HUDEP-2 (cell line): ENCODE data around the gene ADGRA1.
"Not testable (repeated sequence)": the region's sequence is repeated elsewhere in the genome, so short reads cannot be mapped to it uniquely, and the experiment has no call there.

ENCODE experiments used
- DNase-seq, 76 experiments: peaks; one replicate each; lab custom pipeline; 2025; ENCODE audit not compliant: unreplicated experiment in 76 of 76; lab: John Stamatoyannopoulos, UW

Gene ADGRA1

GRCh38 chr10:133126431-133127290, 38.9 kb downstream of the ADGRA1 start:
- DNase-seq: no peak

DNA sequence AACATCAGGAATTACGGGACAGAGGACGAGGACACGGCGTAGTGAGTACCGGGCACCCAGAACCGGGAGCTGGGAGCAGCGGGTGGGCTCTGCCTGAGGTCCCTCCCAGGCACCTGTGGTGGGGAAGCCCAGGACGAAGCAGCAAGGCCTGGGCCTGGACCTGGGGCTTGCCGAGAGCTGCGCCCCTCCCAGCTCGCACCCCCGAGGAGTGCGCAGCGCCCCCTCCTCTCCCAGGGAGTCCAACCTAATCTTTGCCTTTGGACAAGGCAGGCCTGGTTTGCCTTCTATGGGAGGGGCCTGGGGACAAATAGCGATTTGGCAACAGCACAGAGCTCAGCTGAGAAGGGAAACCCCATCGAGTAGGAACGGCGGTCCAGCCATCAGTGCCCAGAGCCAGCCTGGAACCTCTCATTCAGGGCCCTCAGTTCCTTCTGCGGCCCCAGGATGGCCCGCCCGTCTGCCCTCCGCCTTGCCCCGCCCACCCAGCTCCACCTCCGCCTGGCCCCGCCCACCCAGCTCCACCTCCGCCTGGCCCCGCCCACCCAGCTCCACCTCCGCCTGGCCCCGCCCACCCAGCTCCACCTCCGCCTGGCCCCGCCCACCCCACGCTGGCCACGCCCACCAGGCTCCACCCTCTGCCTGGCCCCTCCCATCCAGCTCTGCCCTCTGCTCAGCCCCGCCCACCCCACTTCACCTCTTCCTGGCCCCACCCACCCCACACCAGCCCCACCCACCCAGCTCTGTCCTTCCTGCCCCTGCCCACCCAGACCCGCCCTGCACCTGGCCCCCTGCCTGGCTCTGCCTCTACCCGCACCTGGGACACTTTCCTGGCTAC, 39.8 kb downstream of the ADGRA1 start:
- peak in 34 of 76 experiments; percentile 2 to 55 (median 25) for DNase-seq

DNA sequence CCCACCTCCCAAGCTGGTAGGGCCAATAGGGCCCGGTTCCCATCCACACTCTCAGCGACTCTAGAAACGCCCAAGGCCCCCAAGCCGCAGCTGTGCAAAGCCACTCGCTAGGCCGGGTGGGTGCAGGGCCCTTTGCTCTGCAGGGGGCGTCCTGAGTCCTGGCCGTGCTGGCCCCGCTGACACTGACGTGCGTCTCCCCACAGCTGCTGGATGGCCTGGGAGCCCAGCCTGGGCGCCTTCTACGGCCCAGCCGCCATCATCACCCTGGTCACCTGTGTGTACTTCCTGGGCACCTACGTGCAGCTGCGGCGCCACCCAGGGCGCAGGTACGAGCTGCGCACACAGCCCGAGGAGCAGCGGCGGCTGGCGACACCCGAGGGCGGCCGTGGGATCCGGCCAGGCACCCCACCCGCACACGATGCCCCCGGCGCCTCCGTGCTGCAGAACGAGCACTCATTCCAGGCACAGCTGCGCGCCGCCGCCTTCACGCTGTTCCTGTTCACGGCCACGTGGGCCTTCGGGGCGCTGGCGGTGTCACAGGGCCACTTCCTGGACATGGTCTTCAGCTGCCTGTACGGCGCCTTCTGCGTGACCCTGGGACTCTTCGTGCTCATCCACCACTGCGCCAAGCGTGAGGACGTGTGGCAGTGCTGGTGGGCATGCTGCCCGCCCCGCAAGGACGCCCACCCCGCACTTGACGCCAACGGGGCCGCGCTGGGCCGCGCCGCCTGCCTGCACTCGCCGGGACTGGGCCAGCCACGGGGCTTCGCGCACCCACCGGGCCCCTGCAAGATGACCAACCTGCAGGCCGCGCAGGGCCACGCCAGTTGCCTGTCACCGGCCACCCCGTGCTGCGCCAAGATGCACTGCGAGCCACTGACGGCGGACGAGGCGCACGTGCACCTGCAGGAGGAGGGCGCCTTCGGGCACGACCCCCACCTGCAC, 40.7 kb downstream of the ADGRA1 start:
- DNase-seq: no peak

DNA sequence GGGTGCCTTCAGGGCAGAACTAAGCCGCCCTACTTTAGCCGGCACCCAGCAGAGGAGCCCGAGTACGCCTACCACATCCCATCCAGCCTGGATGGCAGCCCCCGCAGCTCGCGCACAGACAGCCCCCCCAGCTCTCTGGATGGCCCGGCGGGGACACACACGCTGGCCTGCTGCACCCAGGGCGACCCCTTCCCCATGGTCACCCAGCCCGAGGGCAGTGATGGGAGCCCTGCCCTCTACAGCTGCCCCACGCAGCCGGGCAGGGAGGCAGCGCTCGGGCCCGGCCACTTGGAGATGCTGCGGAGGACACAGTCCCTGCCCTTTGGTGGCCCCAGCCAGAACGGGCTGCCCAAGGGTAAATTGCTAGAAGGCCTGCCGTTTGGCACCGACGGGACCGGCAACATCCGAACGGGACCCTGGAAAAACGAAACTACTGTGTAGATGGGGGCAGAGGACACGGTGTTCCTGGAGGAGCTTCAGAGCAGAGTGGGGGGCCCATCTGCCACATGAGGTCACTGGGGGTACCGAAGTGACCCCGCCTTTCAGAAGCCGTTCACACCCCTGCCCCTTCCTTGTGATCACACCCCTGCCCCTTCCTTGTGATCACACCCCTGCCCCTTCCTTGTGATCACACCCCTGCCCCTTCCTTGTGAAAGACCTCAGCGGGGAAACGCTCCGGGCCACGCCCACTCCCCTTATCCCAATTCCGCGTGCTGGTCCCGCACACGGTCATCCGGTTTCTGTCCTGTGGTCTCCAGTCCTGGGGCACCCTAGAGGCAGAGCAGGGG, 41.5 kb downstream of the ADGRA1 start:
- no peak for DNase-seq

DNA sequence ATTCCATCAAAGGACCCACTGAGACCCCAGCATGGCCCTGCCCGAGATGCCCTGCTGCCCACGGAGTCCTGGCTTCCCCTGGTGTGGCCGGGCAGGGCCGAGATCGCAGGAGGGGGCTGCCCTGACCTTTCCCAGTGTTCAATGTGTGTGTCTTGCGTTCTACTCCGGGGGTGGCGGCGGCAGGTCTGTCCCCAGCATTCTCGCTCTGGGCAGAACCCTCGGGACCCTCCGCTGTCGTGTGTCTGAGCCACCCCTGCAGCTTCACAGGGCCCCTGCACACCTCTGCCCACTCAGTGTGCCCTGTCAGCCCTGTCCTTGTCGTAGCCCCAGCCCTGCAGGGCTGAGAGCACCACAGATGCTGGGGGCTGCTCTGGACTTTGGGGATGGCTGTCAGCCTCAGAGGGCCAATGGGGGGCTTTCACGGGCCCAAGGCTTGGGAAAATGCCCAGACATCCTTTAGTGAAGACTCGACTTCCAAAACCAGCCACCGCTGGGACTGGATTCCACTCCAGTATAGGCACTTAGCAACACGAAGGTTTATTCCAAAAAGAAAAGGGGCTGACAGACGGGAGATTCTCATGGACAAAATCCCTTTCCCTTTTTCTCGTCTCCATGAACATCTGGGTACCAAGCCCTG, 42.3 kb downstream of the ADGRA1 start:
- DNase-seq: no peak

DNA sequence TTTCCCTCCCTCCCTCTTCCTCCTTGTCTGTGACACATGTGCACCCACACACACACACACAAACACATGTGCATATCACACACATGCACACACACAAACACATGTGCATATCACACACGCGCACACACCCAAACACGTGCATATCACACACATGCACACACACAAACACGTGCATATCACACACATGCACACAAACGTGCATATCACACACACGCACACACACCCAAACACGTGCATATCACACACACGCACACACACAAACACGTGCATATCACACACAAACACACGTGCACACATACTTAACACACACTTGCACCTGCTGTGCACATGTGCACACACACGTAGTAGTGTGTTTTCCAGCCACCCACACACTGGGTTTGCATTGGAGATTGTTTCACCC, 42.9 kb downstream of the ADGRA1 start:
- no peak for DNase-seq

GRCh38 chr10:133131053-133131452, 43.3 kb downstream of the ADGRA1 start:
- DNase-seq: no peak

DNA sequence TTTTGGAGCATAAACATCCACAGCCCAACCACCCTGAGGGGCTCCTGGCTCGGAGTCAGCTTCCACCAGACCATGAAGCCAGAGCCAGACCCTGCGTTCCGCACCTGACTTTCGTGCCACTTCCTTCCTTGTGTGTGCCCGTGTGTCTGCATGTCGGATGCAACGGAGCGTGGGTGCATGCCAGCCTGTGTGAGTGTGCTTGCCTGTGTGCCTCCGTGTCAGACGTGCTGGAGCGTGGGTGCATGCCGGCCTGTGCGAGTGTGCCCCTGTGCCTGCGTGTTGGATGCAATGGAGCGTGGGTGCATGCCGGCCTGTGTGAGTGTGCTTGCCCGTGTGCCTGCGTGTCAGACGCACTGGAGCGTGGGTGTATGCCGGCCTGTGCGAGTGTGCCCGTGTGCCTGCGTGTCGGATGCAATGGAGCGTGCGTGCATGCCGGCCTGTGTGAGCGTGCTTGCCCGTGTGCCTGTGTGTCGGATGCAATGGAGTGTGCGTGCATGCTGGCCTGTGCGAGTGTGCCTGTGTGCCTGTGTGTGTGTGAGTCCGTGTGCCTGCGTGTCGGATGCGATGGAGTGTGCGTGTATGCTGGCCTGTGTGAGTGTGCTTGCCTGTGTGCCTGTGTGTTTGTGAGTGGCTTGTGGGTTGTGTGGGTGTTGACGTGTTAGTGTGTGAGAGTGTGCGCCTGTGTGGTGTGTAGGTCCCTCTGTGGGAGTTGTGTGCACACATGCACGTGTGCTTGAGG, 44.2 kb downstream of the ADGRA1 start:
- no peak for DNase-seq

- no peak for DNase-seq
These were observed 45.0 kb downstream of the ADGRA1 start for GRCh38 chr10:133132473-133133291.

DNA sequence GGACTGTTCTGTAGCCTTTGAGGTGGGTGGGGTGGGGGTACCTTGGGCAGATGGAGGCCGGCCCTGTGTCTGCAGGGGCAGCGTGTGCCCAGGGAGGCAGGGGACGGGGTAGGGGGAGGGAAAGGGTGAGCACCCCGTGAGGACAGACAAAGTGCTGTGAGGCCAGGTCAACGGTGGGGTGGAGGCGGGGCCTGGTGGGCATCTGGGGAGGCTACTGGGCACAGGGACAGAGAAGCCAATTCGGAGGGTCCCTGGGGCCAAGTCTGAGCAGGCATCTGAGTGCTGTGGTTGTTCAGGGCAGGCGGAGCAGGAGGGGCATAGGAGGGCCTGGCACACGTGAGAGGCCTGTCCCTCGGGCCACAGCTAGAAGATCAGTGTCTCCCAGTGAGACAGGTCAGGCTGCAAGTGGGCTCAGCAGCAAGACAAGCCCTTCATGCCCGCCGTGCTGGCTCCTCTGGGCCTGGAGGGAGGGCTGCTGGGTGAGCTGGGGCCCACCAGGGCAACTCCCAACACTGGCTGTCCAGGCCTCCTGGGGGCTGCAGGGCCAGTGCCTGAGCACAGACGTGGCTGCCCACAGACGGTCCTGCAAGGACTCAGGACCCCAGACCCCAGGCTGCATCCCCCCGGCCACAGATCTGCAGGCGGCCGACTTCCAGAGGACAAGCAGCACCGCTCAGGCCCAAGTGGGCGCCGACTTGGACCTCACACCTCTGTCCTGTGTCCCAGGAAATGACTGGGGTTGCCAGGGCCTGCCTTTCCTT, 45.9 kb downstream of the ADGRA1 start:
- DNase-seq: no peak

GRCh38 chr10:133134411-133135115, 46.8 kb downstream of the ADGRA1 start:
- peak in 1 of 76 experiments; percentile 1 for DNase-seq

DNA sequence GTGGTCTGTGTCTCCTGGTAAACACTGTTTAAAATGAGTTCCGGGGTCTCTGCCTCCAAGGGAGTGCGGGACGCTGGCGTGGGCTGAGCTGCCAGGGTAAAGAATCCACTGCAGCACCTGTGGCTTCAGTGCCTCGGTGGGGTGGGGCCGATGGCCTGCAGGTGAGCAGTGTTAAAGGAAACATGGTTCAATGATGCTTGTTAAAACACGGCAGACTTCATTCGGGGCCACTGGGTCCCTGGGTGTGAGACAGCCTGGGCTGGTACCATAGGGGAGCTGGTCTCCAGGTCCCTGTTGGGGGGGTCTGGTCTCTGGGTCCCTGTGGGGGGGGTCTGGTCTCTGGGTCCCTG, 47.4 kb downstream of the ADGRA1 start:
- no peak for DNase-seq

GRCh38 chr10:133137486-133138145, 49.9 kb downstream of the ADGRA1 start:
- DNase-seq: not testable (repeated sequence)

DNA sequence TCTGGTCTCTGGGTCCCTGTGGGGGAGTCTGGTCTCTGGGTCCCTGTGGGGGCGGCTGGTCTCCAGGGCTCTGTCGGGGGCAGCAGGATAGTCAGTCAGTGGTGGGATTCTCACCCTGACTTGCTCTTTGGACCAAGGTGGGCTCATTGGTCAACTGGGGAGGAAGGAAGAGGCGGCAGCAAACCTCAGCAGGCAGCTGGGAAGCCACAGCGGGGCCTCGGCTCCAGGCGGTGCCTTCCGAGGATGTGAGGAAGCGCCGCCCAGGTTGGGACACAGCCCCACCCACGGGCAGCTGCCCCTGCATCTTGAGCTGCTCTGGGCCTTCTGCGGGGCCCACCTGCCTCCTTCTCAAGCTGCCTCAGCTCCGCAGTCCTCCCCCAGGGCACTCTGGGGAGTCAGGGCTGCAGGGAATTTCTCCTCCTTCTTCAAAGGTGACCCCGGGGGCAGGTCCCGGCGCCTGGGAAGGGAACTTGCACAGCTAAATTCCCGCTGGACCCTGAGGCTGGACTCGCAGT, 51.9 kb downstream of the ADGRA1 start:
- no peak for DNase-seq

DNA sequence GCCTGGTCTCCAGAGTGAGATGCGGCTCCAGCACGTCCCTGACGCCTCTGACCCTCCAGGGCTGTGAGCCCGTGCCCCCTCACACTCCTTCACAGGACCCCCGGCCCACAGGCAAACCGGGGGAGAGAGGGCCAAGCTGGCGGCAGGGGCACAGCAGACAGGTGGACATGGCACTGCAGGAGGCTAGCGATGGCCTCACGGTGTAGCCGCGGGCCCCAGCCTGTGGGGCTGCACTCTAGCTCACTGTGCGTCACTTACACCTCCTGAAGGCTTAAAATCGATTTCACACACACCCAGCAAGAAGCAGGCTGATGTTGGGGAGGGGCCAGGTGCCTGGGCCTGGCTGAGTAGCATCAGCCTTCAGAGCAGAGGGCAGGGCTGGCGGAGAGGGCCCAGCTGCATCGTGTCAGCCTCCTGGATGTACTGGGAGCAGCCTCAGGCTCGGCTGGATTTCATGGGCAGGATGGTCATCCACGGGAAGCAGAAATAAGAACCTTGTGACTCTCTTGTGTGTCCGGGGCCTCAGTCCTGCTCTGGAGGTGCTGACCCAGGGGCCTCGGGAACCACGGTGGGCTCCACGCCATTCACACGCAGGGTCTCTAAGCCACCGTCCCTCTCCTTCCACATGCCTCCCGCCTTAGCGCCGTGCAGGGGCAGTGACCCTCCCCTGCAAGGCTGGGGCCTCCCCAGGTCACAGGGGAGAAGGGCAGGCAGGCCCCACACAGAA, 52.9 kb downstream of the ADGRA1 start:
- no peak for DNase-seq
